Activated effector memory CD4-positive, alpha-beta T cell treated with anti-CD3 and anti-CD28 coated beads, Interleukin-2, amount 50 U/mL, for 16 hours (primary cell): ENCODE data around the gene FAM177A1.
"Not testable (repeated sequence)": the region's sequence is repeated elsewhere in the genome, so short reads cannot be mapped to it uniquely, and the experiment has no call there.

Experiments used
- DNase-seq: peaks from one replicate; pipeline ENCODE4 v3.0.0-alpha.2; 2020

The FAM177A1 gene

GRCh38 chr14:35065731-35066130 lies 19.7 kb downstream of the FAM177A1 start:
- DNase-seq: not testable (repeated sequence)

DNA sequence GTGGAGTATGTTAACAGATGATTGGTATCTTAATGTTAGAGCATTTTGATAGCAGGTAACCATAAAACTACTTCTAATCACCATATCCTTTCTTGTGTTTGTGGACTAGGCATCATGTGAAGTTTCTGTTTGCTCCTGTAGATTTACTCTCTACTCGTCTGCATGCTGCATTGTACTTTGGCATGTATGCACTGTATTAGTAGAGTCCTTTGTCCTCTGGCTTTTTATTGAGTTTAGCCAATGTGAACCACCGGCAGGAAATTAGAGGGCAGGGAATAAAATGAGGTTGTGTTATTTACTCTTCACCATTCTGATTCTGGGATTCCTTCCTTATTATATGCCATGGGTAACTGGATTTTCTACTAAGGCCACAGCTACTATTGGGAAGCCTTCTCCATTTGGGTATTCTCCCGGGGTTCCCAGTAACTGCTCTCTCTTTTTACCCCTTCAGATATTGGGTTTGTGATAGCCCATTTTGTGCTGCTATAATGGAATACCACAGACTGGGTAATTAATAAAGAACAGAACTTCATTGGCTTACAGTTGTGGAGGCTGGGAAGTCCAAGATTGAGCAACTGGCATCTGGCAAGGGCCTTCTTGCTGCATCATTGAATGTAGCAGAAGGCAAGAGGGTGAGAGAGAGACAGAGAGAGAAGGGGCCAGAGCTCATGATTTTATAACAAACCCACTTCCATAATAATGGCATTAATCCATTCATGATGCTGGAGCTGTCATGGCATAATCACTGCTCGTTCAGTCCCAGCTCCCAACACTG lies 22.4 kb downstream of the FAM177A1 start:
- DNase-seq: no peak

DNA sequence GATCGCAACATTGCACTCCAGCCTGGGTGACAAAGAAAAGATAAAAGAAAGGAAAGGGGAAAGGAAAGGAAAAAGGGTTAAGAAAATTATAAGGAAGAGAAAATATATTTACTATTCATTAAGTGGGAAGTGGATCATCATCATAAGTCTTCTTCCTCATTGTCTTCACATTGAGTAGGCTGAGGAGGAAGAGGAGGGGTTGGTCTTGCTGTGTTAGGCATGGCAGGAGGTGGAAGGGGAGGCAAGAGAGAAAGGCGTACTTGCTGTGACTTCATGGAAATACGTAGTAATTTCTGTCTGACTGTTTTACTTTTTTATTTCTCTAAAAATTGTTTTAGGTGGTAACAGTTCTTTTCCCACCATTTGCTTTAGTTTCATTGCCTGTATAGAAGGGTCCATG lies 26.2 kb downstream of the FAM177A1 start:
- DNase-seq: no peak

- DNase-seq: no peak
These were observed 27.4 kb downstream of the FAM177A1 start for GRCh38 chr14:35073486-35073885.

- no peak for DNase-seq
These were observed 32.0 kb downstream of the FAM177A1 start for GRCh38 chr14:35078082-35078481.

DNA sequence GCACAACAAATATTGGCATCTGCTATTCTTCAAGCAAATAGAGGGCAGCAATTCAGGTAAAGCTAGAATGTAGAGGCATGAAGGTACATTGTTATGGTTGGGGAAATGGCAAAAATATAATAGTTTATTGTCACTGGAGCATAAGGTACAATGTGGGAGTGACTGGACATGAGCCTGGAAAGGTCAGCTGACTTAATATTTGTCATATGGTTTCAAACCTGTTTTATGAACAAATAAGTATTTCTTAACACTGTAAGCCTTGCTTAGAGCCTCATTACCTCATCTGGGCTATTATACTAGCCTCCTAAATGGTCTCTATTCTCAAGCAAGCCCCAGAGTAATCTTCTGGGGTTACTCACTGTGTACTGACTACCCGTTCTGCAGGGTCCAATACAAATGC lies 33.7 kb downstream of the FAM177A1 start:
- no peak for DNase-seq

DNA sequence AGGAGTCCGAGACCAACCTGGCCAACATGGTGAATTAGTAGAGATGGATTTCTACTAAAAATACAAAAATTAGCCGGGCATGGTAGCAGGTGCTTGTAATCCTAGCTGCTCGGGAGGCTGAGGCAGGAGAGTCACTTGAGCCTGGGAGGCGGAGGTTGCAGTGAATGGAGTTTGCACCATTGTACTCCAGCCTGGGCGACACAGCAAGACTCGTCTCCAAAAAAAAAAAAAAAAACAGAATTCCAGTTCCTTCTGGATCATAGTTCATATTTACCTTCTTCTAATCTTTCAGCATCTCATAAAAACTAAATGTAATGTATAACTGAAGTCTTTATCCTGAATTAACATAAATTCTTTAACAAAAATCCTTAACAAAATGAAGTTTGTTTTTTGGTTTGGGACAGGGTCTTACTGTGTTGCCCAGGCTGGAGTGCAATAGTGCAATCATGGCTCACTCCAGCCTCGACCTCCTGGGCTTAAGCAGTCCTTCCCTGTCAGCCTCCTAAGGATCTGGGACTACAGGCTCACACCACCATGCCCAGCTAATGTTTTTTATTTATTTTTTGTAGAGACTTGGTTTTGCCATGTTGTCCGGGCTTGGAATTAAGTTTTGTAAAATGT lies 37.6 kb downstream of the FAM177A1 start:
- no peak for DNase-seq

DNA sequence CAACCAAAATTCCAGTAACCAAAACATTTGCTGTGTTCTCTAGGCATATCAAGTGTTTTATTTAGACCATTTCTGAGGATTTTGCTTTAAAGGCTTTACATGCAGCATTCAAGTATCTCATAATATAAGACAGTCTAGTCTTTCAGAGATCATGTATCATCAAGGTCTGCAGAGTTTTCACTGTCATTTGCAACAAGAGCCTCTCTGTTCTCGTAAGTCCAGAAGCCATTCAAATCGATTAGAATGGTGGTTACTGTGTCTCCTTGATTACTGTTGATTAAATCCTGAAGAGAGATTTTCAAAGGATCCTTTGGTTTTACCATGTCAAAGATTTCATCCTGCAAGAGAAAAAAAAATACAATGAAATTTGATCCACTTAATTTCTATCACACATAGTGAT lies 39.4 kb downstream of the FAM177A1 start:
- no peak for DNase-seq

DNA sequence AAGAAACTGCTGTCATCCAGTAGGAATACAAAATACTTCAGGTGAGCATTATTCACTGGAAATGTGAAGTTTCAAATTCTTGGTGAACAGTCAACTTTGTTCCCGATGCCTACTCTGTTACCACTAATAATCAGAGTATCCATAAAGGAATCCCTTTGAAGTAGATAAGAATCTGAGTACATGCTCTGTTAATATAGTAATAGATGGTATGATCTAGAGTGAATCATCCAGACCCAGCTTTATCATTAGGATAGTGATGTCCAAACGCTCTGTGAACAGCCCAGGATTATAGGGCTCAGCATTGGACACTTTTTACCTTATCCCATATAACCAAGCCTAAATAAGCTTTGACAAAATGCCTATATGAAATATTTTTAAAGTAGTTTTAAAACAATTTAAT lies 42.4 kb downstream of the FAM177A1 start:
- DNase-seq: no peak

DNA sequence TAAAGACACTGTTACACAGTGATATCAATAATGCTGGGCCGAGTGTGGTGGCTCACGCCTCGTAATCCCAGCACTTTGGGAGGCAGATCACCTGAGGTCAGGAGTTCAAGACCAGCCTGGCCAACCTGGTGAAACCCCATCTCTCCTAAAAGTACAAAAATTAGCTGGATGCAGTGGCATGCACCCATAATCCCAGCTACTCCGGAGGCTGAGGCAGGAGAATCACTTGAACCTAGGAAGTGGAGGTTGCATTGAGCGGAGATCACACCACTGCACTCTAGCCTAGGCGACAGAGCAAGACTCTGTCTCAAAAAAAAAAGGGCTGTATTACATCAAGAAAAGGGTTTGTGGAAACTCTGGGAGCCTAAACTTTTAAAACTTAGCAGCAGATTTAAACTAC lies 48.6 kb downstream of the FAM177A1 start:
- DNase-seq: not testable (repeated sequence)

GRCh38 chr14:35107866-35108265 lies 61.8 kb downstream of the FAM177A1 start:
- DNase-seq: no peak

GRCh38 chr14:35112641-35113040 lies 66.6 kb downstream of the FAM177A1 start:
- no peak for DNase-seq

GRCh38 chr14:35113308-35113950 lies 67.4 kb downstream of the FAM177A1 start:
- DNase-seq: no peak

GRCh38 chr14:35114036-35114435 lies 68.0 kb downstream of the FAM177A1 start:
- no peak for DNase-seq

DNA sequence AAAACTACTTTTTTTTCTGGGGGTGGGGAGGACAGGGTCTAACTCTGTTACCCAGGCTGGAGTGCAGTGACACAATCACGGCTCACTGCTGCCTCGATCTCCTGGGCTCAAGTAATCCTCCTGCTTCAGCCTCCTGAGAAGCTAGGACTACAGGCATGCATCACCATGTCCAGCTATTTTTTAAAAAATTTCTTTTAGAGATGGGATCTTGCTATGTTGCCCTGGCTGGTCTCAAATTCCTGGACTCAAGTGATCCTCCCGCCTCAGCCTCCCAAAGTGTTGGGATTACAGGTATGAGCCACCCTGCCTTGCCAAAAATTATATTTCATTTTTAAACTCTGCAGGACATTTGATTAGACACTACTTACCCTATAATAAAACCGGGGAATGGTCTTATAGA lies 70.2 kb downstream of the FAM177A1 start:
- no peak for DNase-seq

DNA sequence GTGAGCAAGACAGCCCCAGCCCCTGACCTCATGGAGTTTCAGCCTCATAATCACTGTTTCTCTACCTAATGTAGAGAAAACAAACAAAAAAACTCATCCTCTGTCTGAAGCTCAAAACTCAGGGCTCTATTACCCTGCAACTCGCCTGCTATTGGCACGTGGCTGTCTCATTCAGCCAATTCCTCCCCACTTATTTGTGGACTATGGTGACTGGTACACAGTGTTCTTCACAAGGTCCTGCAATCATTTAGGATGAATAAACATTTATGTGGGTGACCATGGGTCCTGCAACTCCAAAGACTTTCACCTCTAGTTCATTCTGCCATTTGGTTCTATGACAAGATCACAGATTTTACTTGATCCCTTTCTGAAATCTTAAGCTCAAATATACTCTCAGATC lies 71.0 kb downstream of the FAM177A1 start:
- no peak for DNase-seq

GRCh38 chr14:35121026-35121886 lies 75.2 kb downstream of the FAM177A1 start:
- peak; percentile 64 for DNase-seq

GRCh38 chr14:35121887-35122695 lies 76.0 kb downstream of the FAM177A1 start, which contains the start of the genes PPP2R3C and PRORP:
Gene PPP2R3C (minus strand): TSS chr14:35121990. CDS start chr14:35121959, 31 bp downstream.
Gene PRORP (plus strand): TSS chr14:35122552. CDS start chr14:35123246, 694 bp downstream.
- DNase-seq: peak; percentile 95

GRCh38 chr14:35122696-35123387 lies 76.8 kb downstream of the FAM177A1 start:
- DNase-seq: peak; percentile 64

- no peak for DNase-seq
These were observed 77.3 kb downstream of the FAM177A1 start for GRCh38 chr14:35123388-35123703.

- no peak for DNase-seq
These were observed 78.1 kb downstream of the FAM177A1 start for GRCh38 chr14:35124127-35124526.
